Neural progenitor cell (in vitro differentiated cells): Measurements from ENCODE around the gene JAG2.

Experiments used
- EZH2 ChIP-seq: fragments of 200-600 bp; sonication (generic); IDR thresholded peaks from 2 replicates; pipeline ENCODE4 v1.6.1; 2017; ENCODE audit warnings: antibody characterized with exemption, mild to moderate bottlenecking, moderate library complexity
- TF ChIP-seq, protein P1 (sequence below): fragments of 200-600 bp; sonication (generic); IDR thresholded peaks from 2 replicates; pipeline ENCODE4 v1.5.1; 2017; ENCODE audit warnings: antibody characterized with exemption, mild to moderate bottlenecking

DNA sequence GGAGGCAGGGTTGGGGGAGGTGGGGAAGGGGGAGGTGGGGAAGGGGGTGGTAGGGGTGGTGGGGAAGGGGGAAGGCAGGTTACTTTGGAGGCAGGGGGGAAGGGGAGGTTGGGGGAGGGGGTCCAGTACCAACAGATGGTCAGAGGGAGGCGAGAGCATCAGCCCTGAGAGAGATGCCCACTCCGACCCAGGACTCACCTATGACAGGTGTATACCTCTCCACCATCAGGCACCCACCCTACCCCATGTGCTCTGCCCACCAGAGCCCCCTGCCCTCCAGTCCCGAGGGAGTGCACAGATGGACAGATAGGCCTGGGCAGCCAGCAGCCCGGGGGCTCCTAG is 18.6 kb downstream of the JAG2 start:
- TF ChIP-seq, protein P1, sequence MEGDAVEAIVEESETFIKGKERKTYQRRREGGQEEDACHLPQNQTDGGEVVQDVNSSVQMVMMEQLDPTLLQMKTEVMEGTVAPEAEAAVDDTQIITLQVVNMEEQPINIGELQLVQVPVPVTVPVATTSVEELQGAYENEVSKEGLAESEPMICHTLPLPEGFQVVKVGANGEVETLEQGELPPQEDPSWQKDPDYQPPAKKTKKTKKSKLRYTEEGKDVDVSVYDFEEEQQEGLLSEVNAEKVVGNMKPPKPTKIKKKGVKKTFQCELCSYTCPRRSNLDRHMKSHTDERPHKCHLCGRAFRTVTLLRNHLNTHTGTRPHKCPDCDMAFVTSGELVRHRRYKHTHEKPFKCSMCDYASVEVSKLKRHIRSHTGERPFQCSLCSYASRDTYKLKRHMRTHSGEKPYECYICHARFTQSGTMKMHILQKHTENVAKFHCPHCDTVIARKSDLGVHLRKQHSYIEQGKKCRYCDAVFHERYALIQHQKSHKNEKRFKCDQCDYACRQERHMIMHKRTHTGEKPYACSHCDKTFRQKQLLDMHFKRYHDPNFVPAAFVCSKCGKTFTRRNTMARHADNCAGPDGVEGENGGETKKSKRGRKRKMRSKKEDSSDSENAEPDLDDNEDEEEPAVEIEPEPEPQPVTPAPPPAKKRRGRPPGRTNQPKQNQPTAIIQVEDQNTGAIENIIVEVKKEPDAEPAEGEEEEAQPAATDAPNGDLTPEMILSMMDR: no peak
- TF ChIP-seq EZH2: no peak
